Effector CD8-positive, alpha-beta T cell (primary cell): ENCODE measurements around the gene ECE2.
A peak's percentile ranks its signal among the peaks of the same experiment; 100 is the strongest.

ENCODE experiments used
- DNase-seq: peaks from one replicate; lab custom pipeline; 2025; lab: John Stamatoyannopoulos, UW

ECE2 gene

GRCh38 chr3:184240384-184241140 is 35.3 kb upstream of the ECE2 start:
- no peak for DNase-seq

- DNase-seq, result no peak
These were observed 34.7 kb upstream of the ECE2 start for GRCh38 chr3:184241141-184241446.

DNA sequence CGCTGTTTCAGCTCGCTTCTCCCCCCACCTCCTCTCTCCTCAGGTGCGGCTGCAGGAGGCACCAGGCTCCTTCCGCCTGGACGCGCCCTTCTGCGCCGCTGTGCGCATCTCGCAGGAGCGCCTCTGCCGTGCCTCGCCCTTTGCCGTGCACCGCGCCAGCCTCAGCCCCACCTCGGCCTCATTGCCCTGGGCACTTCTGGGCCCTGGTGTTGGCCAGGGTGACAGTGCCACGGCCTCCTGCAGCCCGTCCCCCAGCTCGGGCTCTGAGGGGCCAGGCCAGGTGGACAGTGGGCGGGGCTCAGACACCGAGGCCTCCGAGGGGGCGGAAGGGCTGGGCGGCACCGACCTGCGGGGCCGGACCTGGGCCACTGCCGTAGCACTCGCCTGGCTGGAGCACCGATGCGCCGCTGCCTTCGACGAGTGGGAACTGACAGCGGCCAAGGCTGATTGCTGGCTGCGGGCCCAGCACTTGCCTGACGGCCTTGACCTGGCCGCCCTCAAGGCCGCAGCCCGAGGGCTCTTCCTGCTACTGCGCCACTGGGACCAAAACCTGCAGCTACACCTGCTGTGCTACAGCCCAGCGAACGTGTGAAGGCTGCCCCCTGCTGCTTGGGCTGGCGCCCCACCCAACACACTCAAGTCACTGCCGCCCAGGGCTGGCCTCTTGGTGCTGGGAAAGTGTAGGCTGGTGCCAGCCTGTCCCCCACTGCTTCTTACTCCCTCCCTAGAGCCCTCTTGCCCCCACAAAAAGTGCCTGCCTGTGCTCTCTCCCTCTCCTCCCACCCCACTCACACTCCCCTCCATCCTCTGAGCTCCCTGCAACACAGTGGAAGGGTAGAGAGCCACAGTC is 34.1 kb upstream of the ECE2 start:
- no peak for DNase-seq

DNA sequence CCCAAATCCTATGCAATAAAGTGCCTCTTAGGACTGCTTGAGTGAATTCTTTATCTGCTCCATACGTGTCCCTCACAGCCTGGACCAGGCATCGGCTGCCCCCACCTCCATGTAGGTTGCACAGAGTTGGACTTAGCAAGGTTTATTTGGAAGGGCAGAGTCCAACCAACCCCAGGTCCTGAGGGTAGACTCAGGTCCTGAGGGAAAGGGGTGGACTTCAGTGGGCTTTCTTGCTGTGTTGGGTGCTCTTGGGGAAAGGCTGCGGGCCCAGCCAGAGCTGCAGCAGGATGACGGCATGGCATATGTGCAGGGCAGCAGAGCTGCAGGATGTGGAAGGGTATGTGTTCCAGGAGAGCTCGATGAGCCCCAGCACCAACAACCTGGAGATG is 33.5 kb upstream of the ECE2 start:
- no peak for DNase-seq

DNA sequence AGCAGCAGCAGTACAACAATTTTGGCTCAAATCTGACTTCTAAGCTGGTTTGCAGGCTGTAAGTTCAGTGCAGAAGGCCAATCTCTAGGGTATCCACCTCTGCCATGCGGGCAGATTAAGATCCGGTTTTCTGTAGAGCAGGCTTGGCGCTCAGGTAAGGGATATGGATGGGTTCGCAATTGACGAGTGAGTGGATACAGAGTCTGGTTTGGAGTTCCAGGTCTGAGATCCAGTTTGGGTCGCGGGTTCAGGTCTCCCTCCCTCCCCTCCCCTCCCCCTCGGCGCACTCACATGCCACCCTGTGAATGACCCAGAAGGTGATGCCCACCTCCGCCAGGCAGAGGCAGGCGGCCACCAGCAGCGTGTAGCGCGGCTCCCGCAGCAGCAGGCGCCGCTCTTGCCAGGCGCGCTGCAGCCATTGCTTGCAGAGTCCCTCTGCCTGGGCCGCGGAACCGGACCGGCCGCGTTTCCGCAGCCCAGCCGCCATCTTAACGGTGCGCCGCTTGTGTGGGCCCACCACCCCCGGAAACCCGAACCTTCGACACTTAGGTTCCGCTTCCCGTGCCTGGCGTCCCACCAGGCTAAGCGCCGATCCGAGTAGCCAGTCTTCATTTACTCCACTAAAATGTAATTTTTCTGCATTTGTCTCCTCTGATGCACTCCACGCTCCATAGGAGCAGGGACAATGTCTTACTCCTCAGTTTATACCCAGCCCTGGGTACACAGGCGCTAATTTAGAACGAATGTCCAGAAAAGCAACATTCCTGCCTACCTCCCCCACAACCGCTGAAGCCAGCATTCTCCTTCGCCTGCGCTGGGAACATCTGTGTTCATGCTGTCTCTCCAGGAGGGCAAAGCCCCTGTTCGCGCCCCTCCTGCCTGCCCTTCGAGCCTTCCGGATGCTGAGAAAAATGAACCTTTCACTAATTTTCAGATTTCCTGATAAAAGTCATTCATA is 27.1 kb upstream of the ECE2 start, which contains the start of gene ALG3:
Gene ALG3, minus strand, starts transcription at position 509 of the 958 bp plus-strand sequence. Its CDS starts 22 bp downstream, at position 487.
- peak; percentile 76 for DNase-seq

DNA sequence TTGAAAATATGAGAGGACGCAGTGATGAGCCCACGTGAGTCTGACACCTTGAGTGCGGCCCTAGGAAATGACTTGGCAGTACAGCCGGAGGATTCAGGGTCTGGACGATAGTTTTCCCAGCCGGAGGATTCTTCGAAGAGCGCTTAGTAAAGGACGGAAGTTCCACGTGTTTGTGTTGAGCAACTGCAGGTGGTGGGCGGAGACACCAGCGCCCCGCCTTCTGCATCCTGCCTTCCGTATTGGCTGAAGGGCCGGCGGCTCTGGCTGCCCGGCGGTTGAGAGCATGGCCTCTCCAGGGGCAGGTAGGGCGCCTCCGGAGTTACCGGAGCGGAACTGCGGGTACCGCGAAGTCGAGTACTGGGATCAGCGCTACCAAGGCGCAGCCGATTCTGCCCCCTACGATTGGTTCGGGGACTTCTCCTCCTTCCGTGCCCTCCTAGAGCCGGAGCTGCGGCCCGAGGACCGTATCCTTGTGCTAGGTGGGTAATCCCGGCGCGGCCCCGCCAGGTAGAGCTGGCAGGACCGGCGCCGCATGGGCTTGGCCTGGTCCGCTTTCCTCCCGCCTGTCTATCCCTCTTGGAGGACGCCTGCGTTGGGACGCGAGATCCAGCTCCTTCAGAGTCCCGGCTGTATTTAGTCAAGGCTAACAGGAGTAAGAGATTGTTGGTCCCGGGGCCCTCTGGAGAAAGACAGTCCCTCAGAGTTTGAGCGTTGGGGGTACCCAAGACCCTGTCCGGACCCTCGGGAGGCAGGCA is 26.2 kb upstream of the ECE2 start, which contains the start of gene EEF1AKMT4:
Gene EEF1AKMT4, plus strand, starts transcription at position 261 of the 755 bp plus-strand sequence. Its CDS starts 23 bp downstream, at position 284.
- peak; percentile 88 for DNase-seq

GRCh38 chr3:184250167-184250828 is 25.5 kb upstream of the ECE2 start:
- DNase-seq, result peak; percentile 83

- no peak for DNase-seq
These were observed 20.4 kb upstream of the ECE2 start for GRCh38 chr3:184255291-184256039.

- no peak for DNase-seq
These were observed 18.5 kb upstream of the ECE2 start for GRCh38 chr3:184257083-184257915.

DNA sequence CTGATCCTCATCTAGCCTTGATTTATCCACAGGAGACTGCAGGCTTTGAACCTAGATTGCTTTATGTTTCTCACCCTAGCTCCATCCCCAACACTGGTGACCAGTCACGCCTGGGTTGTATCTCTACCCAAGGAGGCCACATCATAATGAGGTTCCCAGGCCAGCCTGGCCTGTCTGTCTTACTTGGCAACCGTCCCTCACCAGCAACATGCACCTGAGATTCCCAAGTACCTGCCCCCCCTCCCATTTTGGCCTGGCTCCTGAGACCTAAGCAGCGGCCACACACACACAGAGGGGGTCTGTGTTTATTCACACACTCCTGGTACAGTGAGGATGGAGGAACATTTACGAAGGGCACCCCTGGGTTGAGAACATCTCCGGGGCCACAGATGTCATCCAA is 16.9 kb upstream of the ECE2 start:
- no peak for DNase-seq

DNA sequence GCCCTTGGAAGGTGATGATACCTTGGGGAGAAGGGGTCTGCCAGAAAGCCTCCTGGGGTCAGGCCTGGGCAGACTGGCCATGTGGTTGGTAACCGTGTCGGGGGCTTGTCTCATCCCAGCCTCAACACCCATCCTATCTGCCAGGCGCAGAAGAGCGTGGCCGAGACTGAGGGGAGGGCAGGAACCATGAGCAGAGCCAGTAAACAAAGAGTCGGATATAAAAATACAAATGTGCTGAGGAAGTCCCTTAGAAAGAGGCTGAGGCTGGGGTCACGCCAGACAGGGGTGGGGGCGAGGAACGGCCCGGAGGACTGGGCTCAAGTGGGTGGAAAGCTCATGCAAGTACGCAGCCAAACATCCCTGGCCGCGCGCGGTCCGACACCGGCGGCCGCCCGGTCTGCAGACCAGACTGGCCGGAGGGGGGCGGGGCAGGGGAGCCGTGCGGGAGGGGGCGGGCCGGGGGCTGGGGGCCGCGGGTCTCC is 16.4 kb upstream of the ECE2 start:
- no peak for DNase-seq

DNA sequence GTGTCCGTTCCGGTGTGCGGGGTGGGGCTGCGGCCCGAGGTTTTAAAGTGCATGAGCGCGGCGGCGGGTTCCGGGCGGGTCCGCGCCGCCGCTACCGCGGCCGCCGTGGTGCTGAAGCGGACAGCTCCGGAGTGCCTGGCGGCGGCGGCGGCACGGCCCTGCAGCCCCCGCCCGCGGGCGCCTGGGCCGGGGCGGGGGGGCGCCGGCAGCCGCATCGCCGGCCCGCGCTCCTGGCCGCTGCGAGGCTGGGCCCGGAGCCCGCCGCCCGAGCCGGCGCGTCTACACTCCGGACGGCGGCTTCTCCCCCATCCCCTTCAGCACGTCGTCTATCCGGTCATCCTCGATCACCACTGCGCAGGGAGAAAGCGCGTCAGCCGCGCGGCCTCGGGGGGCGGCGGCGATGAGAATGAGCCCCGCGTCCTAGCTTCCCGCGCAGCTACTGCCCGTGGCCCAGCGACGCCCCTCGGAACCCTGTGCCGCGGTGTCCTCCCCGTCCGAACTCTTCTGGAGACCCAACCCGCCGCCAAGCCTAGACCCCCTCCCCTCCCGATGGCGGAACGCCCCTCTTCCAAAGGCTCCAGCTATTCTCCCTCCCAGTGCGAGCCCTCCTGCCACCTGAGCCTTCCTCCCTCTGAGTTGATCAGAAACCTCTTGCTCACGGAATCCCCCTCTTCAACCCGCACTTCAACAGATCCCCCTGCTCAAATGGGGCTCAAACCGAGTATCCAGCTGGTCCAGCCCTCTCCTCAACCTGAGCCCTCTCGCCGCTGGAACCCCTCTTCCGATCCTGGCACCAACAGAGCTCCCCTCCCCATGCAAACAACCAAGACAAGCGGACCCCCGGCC is 15.7 kb upstream of the ECE2 start:
- DNase-seq, result no peak

DNA sequence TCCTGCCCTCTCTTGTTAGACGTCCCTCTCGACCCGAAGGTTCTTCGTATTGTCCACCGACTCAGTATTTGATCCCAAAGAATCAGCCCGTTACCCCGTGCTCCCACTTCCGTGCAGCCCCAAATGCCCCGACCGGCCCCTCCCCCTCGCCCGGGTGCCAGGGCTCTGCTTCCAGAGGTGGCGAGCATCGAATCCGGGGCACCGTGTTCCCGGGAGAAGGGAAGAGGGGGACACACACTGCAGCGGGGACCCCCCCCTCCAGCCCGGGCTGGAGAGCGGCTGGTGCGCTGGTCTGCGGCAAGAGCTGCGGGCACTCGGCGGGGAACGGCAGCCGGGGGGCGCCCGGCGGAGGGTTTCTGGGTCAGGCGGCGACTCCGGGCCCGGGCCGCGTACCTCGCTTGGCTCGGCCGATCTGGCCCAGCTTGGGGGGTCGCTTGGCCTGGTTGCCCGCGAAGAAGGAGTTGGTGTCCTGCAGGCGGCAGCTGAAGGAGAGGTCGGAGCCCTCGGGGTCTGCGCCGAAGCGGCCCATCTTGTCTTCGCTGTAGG is 15.0 kb upstream of the ECE2 start:
- no peak for DNase-seq

GRCh38 chr3:184261270-184261853 is 14.5 kb upstream of the ECE2 start, which contains the start of gene CAMK2N2:
TSS of gene CAMK2N2 (minus strand) at chr3:184261553. CDS start at chr3:184261285, 268 bp downstream.
- DNase-seq, result peak; percentile 12

- DNase-seq, result no peak
These were observed 13.7 kb upstream of the ECE2 start for GRCh38 chr3:184261854-184262763.

DNA sequence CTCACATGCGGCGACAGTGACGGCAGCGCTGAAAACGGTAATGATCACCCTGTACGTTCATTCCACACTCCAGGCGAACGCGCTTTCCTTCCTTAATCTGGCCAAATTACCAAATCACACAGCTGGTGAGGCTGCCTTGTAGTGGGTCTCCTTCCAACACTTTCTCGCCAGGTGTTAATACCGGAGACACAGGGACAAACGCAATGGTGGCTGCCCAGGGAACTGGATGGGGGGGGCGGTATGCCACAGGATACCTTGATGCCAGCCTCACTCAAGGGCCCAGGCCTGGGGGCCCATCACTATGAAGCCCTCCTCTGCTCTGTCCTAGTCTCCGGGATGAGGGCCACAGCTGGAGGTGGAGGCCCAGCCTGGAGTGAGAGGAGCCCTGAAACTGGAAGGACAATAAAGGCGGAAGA is 13.1 kb upstream of the ECE2 start:
- no peak for DNase-seq
